Neural crest cell (in vitro differentiated cells): Measurements from ENCODE around the gene RPL12. TPM values are rescaled to one million over a fixed set of nuclear protein-coding genes. Genes with fewer than 3 reads are reported as not detected.

Experiments used
- DNase-seq: peaks from one replicate; pipeline ENCODE4 v3.0.0; 2021; ENCODE audit warnings: low read depth, mixed read lengths, low spot score
- H3K27ac Mint-ChIP-seq: one replicate; pipeline ENCODE4 v1.8.0; 2021; ENCODE audit warnings: mild to moderate bottlenecking, mixed read lengths; ENCODE audit not compliant: unreplicated experiment
- H3K27me3 Mint-ChIP-seq: 2 replicates; pipeline ENCODE4 v1.8.0; 2021; ENCODE audit warnings: low read depth, mild to moderate bottlenecking, mixed read lengths
- H3K36me3 Mint-ChIP-seq: 2 replicates; pipeline ENCODE4 v1.8.0; 2021; ENCODE audit warnings: low read depth, mild to moderate bottlenecking, mixed read lengths
- H3K4me1 Mint-ChIP-seq: 2 replicates; pipeline ENCODE4 v1.8.0; 2021; ENCODE audit warnings: mixed read lengths
- H3K4me3 Mint-ChIP-seq: one replicate; pipeline ENCODE4 v1.8.0; 2021; ENCODE audit warnings: mild to moderate bottlenecking, mixed read lengths
- H3K9me3 Mint-ChIP-seq: 2 replicates; pipeline ENCODE4 v1.8.0; 2021; ENCODE audit warnings: mixed read lengths
- total RNA-seq: library from RNA; stranded (reverse); gene quantifications from 2 replicates; pipeline ENCODE4 v1.2.1, GENCODE V29; 2021
- TF ChIP-seq, protein P1 (sequence below): fragments of 200-600 bp; sonication (generic); conservative IDR thresholded peaks from 2 replicates; pipeline ENCODE4 v1.5.0; 2021; ENCODE audit warnings: antibody characterized with exemption, mild to moderate bottlenecking

The RPL12 gene
- total RNA-seq, 1 donor from 2014 or later, result 1,131 TPM

DNA sequence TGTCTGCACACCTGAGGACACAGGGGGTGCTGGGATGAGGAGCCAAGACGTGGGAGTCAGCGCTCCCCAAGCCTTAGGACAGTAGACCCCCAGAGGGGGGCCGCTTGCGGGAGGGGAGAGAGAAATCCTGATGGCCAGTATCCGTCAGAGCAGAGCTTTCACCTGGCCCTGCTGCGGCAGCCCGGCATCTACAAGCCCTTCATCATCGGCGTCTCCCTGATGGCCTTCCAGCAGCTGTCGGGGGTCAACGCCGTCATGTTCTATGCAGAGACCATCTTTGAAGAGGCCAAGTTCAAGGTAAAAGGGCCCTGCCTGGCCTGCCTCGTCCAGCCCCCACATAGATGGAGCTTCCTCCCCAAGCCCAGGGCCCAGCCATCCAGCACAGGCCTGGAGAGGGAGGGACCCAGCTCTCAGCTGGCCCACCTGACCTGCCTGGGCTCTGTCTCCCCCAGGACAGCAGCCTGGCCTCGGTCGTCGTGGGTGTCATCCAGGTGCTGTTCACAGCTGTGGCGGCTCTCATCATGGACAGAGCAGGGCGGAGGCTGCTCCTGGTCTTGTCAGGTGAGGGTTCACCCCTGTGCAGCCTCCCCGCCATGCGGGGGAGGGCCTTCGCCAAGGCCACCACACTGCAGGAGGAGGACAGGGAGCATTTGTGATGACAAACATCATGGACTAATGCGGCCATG lies 47.6 kb downstream of the RPL12 start:
- TF ChIP-seq, protein P1, sequence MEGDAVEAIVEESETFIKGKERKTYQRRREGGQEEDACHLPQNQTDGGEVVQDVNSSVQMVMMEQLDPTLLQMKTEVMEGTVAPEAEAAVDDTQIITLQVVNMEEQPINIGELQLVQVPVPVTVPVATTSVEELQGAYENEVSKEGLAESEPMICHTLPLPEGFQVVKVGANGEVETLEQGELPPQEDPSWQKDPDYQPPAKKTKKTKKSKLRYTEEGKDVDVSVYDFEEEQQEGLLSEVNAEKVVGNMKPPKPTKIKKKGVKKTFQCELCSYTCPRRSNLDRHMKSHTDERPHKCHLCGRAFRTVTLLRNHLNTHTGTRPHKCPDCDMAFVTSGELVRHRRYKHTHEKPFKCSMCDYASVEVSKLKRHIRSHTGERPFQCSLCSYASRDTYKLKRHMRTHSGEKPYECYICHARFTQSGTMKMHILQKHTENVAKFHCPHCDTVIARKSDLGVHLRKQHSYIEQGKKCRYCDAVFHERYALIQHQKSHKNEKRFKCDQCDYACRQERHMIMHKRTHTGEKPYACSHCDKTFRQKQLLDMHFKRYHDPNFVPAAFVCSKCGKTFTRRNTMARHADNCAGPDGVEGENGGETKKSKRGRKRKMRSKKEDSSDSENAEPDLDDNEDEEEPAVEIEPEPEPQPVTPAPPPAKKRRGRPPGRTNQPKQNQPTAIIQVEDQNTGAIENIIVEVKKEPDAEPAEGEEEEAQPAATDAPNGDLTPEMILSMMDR, result no peak
- Mint-ChIP-seq H3K27me3 (no peaks in the 10 kb centered on the region), H3K27ac (no peak overlapping the region), H3K9me3 (no peaks in the 10 kb centered on the region), H3K36me3 (no peaks in the 10 kb centered on the region), H3K4me1 (no peaks in the 10 kb centered on the region), H3K4me3 (no peak overlapping the region)
- DNase-seq, result no peak

DNA sequence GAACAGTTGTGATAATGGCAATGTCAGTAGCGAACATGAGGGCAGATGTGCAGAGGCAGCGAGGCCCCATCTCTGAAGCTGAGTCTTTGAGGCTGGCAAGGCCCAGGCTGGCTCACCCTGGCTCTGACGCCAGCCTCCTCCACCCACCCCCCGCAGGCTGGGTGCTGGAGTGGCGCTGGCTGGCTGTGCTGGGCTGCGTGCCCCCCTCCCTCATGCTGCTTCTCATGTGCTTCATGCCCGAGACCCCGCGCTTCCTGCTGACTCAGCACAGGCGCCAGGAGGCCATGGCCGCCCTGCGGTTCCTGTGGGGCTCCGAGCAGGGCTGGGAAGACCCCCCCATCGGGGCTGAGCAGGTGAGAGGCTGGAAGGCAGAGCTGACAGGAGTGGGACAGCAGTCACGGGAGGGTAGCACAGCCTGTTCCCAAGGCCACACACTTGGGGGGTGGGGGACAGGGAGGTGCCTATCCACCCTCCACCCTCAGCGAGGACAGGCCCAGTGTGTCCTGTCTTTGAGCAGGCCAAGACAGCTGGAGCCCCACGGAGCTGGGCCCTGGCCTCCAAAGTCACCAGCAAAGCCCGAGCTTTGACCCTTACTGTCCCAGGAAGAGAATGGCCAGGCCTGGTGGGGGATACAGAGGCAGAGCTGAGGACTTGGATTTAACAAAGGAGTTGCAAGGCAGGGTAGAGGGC lies 48.7 kb downstream of the RPL12 start:
- no peak overlapping the region for H3K4me3 Mint-ChIP-seq
- H3K27ac Mint-ChIP-seq, result no peak overlapping the region
- TF ChIP-seq, protein P1, result no peak
- no peaks in the 10 kb centered on the region for H3K9me3 Mint-ChIP-seq
- DNase-seq, result no peak
- H3K4me1 Mint-ChIP-seq, result peaks cover 6% of the 10 kb centered on the region
- no peaks in the 10 kb centered on the region for H3K36me3 Mint-ChIP-seq
- H3K27me3 Mint-ChIP-seq, result no peaks in the 10 kb centered on the region

DNA sequence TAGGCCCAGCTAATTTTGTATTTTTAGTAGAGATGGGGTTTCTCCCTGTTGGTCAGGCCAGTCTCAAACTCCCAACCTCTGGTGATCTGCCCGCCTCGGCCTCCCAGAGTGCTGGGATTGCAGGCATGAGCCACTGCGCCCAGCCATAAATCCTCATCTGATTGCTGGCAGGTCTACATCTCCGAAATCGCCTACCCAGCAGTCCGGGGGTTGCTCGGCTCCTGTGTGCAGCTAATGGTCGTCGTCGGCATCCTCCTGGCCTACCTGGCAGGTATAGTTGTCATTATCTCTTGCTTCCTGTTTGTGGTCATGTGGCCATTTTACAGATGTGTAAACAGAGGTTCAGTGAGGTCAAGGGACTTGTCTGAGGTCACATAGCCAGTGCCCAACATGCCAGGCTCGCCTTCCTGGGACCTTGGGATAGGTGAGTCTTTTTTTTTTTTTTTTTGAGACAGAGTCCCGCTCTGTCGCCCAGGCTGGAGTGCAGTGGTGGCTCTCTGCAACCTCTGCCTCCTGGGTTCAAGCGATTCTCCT lies 51.4 kb downstream of the RPL12 start:
- peaks cover 16% of the 10 kb centered on the region for H3K4me1 Mint-ChIP-seq
- no peaks in the 10 kb centered on the region for H3K27me3 Mint-ChIP-seq
- no peaks in the 10 kb centered on the region for H3K9me3 Mint-ChIP-seq
- no peak overlapping the region for H3K27ac Mint-ChIP-seq
- no peak for DNase-seq
- TF ChIP-seq, protein P1, result no peak
- H3K4me3 Mint-ChIP-seq, result peak overlapping the region; percentile 66
- no peaks in the 10 kb centered on the region for H3K36me3 Mint-ChIP-seq

DNA sequence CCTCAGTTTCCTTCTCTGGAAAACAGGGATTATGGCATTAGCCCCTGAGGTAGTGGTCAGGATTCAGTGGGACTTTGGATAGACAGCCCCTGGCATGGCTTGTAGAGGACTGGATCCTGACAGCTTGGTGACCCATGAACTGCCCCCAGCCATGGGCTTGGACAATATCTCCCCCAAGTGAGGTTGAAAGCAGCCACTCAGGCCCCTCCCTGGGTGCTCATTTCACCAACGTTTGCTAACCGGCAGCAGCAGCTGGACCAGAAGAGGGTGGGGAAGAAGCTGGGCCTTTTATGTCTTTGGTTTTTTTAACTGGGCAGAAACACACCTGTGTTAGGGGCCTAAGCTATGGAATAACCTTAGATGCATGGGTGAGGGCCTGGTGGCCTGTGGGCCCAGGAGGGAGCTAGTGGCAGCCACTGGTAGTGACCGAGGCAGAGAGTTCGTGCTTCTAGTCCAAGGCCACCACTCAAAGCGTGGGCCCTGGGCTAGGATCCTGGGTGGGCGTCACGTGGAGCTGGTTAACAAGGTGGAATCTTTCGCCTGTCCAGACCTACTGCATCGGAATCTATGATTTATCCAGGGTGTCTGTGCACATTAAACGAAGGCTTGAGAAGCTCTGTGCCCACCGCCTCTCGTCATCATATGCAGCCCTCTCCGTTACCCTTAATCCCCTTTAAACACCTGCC lies 52.3 kb downstream of the RPL12 start:
- H3K36me3 Mint-ChIP-seq, result no peaks in the 10 kb centered on the region
- TF ChIP-seq, protein P1, result no peak
- H3K9me3 Mint-ChIP-seq, result no peaks in the 10 kb centered on the region
- peaks cover 16% of the 10 kb centered on the region for H3K4me1 Mint-ChIP-seq
- DNase-seq, result no peak
- peak overlapping the region; percentile 91 for H3K4me3 Mint-ChIP-seq
- no peak overlapping the region for H3K27ac Mint-ChIP-seq
- H3K27me3 Mint-ChIP-seq, result no peaks in the 10 kb centered on the region

DNA sequence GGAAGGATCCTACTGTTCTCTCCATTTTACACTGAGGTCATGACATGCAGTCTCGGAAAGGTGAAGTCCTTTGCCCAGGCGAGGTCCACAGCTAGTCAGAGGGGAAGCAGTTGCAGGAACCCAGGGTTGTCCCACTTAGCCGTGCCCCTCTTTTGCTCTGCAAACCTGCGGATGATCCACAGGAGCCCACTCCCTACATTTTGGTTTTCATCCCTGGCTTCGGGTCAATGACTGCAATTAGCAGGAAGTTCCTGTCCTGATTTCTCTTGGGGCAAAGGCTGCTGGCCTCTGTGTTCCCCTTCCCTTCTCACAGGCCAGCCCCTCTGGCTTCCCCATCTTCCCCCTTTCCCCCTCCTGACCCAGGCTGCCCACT lies 52.9 kb downstream of the RPL12 start:
- DNase-seq, result no peak
- TF ChIP-seq, protein P1, result no peak
- Mint-ChIP-seq H3K4me1 (peaks cover 16% of the 10 kb centered on the region), H3K36me3 (no peaks in the 10 kb centered on the region), H3K9me3 (no peaks in the 10 kb centered on the region), H3K4me3 (peak overlapping the region; percentile 91), H3K27me3 (no peaks in the 10 kb centered on the region), H3K27ac (no peak overlapping the region)

Other genes starting within 250 kb of the RPL12 start
- 10.3 and 10.5 TPM in 2 replicates for gene GARNL3, start 186.6 kb downstream of the RPL12 start, total RNA-seq
- 31.0 and 37.2 TPM in 2 replicates for gene SLC2A8, start 54.2 kb downstream of the RPL12 start, total RNA-seq
- 13.2 TPM in 2 replicates for gene ZNF79, start 27.0 kb downstream of the RPL12 start, total RNA-seq
- 17.3 and 21.5 TPM in 2 replicates for gene LRSAM1, start 104 bp upstream of the RPL12 start, total RNA-seq
- 53.3 and 56.1 TPM in 2 replicates for gene STXBP1, start 160.9 kb upstream of the RPL12 start, total RNA-seq